ENCODE measurements around the gene MORN4. TPM values are rescaled to one million over a fixed set of nuclear protein-coding genes. Genes with fewer than 3 reads are reported as not detected.
A peak's percentile ranks its signal among the peaks of the same experiment; 100 is the strongest.
"Not testable (repeated sequence)": the region's sequence is repeated elsewhere in the genome, so short reads cannot be mapped to it uniquely, and the experiment has no call there.

MORN4 gene
- total RNA-seq, 4 donors from 2014 or later = 3.7 to 8.2 (median 7.1) TPM

DNA sequence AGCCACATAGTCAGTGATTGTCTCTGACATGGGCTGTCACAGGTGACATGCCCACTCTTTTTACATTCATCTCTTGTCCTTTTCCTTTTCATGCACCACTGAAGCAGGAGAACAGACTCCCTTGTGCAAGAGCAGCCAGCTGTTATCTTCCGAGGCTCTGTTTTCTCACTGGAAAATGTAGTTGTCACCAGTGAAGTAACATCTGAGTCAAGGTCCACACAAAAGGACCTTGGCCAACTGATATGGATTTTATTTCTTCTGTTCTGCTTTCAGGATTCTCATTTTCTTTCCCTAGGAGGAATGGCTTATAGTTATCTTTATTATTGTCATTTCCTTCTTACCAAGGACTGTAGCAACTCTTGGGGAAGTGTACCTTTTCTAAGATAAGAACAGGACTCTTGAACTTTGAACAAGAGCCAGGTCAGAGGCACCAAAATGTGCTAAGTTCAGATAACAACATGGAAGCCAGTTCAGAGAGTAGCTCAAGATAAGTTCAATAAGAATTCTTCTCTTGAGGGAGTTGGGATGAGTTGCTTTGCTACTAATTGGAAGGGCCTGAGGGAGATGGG lies 31.1 kb upstream of the MORN4 start:
- Histone ChIP-seq H3K27ac (no peak overlapping the region), H3K27me3 (no peaks in the 10 kb centered on the region), H3K4me1 (peaks cover 0 to 3% (median 0%) of the 10 kb centered on the region in 4 donors), H3K36me3 (peaks cover 0 to 87% (median 4%) of the 10 kb centered on the region in 3 donors), H3K9me3 (no peaks in the 10 kb centered on the region), H3K4me3 (no peak overlapping the region)
- no peak for DNase-seq (ENCODE audit: low spot score in 2 of 2)
- TF ChIP-seq POLR2A (IDR thresholded peaks at IDR 0.05) (no peak), EP300 (IDR thresholded peaks at IDR 0.05) (no peak)
- TF ChIP-seq, protein P1, sequence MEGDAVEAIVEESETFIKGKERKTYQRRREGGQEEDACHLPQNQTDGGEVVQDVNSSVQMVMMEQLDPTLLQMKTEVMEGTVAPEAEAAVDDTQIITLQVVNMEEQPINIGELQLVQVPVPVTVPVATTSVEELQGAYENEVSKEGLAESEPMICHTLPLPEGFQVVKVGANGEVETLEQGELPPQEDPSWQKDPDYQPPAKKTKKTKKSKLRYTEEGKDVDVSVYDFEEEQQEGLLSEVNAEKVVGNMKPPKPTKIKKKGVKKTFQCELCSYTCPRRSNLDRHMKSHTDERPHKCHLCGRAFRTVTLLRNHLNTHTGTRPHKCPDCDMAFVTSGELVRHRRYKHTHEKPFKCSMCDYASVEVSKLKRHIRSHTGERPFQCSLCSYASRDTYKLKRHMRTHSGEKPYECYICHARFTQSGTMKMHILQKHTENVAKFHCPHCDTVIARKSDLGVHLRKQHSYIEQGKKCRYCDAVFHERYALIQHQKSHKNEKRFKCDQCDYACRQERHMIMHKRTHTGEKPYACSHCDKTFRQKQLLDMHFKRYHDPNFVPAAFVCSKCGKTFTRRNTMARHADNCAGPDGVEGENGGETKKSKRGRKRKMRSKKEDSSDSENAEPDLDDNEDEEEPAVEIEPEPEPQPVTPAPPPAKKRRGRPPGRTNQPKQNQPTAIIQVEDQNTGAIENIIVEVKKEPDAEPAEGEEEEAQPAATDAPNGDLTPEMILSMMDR (IDR thresholded peaks at IDR 0.05) = no peak
- 94 to 100% methylated on average over 1 of the region's 1 CpG for WGBS, 2 donors

DNA sequence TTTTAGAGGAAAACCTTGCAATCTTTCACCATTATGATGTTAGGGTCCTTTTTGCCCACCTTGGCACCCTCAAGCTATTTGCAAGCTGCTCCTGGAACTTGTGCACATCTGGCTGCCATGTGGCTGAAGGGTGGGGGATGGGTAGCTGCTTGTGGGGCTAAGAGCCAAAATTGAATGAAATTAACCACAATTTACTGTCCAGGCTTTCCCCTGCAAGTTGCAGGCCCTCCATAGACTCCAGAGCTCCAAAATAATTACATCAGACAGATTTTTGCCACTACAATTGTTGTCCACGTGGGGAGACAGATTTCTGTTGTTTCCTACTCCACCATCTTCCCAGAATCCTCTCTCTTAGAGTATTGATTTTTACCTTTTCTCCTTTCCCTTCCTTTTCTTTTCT lies 26.3 kb upstream of the MORN4 start:
- no peak overlapping the region for H3K27ac ChIP-seq
- H3K36me3 ChIP-seq = peaks cover 0 to 81% (median 6%) of the 10 kb centered on the region in 3 donors
- no peak overlapping the region for H3K4me3 ChIP-seq
- TF ChIP-seq EP300 (IDR thresholded peaks at IDR 0.05) (no peak), POLR2A (IDR thresholded peaks at IDR 0.05) (no peak)
- TF ChIP-seq, protein P1 (IDR thresholded peaks at IDR 0.05) = no peak
- H3K4me1 ChIP-seq = peaks cover 0 to 3% (median 0%) of the 10 kb centered on the region in 4 donors
- H3K27me3 ChIP-seq = no peaks in the 10 kb centered on the region
- no peak for DNase-seq (ENCODE audit: low spot score in 2 of 2)
- H3K9me3 ChIP-seq = no peaks in the 10 kb centered on the region
- 50 to 55% methylated on average over 1 of the region's 1 CpG for whole genome bisulfite sequencing, 2 donors

DNA sequence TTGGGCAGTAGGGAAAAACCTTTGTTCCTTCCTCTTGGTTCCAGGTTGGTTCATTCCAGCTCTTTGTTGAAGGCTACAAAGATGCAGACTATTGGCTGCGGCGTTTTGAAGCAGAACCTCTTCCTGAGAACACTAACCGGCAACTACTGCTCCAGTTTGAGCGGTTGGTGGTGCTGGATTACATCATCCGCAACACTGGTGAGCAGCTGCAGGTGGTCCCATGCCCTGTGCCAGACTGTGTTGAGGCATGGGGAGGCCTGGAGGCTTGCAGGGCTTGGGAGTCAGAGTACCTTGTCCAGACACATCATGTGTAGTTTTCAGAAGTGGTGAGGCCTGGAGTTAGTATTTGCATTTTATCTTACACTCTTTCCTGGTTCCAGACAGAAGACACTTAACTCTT lies 23.5 kb upstream of the MORN4 start:
- Histone ChIP-seq H3K4me1 (peaks cover 0 to 7% (median 0%) of the 10 kb centered on the region in 4 donors), H3K27me3 (no peaks in the 10 kb centered on the region), H3K36me3 (peaks cover under 1 to 82% (median 6%) of the 10 kb centered on the region in 3 donors), H3K4me3 (no peak overlapping the region), H3K27ac (no peak overlapping the region), H3K9me3 (no peaks in the 10 kb centered on the region)
- TF ChIP-seq, protein P1 (IDR thresholded peaks at IDR 0.05) = no peak
- no peak for TF ChIP-seq EP300 (IDR thresholded peaks at IDR 0.05)
- TF ChIP-seq POLR2A (IDR thresholded peaks at IDR 0.05) = no peak
- 90 to 93% methylated on average over 5 of the region's 5 CpGs for WGBS, 2 donors
- DNase-seq (ENCODE audit: low spot score in 2 of 2) = no peak

DNA sequence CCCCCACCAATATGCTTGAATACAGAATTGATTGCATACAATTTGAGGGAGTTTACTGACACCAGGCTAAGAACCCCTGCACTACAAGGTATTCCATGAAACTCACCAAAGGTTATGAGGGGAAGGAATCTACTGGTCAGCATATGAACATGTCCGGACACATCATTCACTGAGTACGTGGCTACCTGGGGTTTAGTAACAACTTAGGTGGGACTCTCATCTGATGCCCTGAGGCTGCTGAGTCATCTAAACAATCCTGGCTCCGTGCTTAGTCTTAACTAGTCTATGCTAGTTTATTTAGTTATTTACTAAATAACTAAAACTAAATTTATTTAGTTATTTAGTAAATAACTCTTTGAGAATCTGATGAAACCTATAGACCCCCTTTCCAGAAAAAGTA lies 18.5 kb upstream of the MORN4 start:
- no peaks in the 10 kb centered on the region for H3K27me3 ChIP-seq
- no peak overlapping the region for H3K27ac ChIP-seq
- H3K4me3 ChIP-seq = no peak overlapping the region
- H3K9me3 ChIP-seq = no peaks in the 10 kb centered on the region
- TF ChIP-seq, protein P1 (IDR thresholded peaks at IDR 0.05) = no peak
- no peak for TF ChIP-seq POLR2A (IDR thresholded peaks at IDR 0.05)
- no peak for TF ChIP-seq EP300 (IDR thresholded peaks at IDR 0.05)
- H3K36me3 ChIP-seq = peaks cover 4 to 71% (median 15%) of the 10 kb centered on the region in 3 donors
- no peak for DNase-seq (ENCODE audit: low spot score in 2 of 2)
- WGBS, 2 donors = 90 to 97% methylated on average over 3 of the region's 3 CpGs
- peaks cover 0 to 38% (median 14%) of the 10 kb centered on the region in 4 donors for H3K4me1 ChIP-seq

DNA sequence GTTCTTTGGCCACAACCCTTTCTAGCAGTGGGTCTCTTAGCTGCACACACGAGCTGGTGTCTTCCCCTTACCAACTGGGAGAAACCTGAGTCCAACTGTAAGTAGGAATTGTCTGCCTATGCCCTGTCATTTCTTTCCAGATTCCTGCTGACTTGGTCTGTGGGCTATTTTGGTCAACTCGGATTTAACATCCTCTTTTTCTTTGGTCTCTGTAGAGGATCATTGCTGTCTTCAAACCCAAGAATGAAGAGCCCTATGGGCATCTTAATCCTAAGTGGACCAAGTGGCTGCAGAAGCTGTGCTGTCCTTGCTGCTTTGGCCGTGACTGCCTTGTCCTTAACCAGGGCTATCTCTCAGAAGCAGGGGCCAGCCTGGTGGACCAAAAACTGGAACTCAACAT lies 17.4 kb upstream of the MORN4 start:
- H3K27ac ChIP-seq = peak overlapping the region in 2 of 4 donors; percentile 49 to 88
- H3K9me3 ChIP-seq = no peaks in the 10 kb centered on the region
- peaks cover 4 to 69% (median 9%) of the 10 kb centered on the region in 3 donors for H3K36me3 ChIP-seq
- H3K4me1 ChIP-seq = peaks cover 0 to 38% (median 14%) of the 10 kb centered on the region in 4 donors
- H3K4me3 ChIP-seq = no peak overlapping the region
- TF ChIP-seq EP300 (IDR thresholded peaks at IDR 0.05) (no peak), POLR2A (IDR thresholded peaks at IDR 0.05) (no peak)
- TF ChIP-seq, protein P1 (IDR thresholded peaks at IDR 0.05) = no peak
- DNase-seq (ENCODE audit: low spot score in 2 of 2) = no peak
- WGBS, 2 donors = 83 to 86% methylated on average over 3 of the region's 3 CpGs
- no peaks in the 10 kb centered on the region for H3K27me3 ChIP-seq

DNA sequence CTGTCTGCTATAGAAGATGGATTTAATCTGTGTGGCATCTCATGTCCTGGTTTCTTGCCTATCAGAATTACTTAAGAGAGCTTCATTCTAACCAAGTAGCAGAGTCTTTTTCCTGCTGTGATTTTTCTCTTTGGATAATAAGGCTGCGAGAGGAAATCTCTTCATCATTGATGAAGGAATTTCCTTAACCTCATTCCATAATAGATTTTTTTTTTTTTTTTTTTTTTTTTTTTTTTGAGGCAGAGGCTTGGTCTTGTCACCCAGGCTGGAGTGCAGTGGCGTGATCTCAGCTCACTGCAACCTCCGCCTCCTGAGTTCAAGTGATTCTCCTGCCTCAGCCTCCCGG lies 16.1 kb upstream of the MORN4 start:
- Histone ChIP-seq H3K27ac (peak overlapping the region in 3 of 4 donors; percentile 60 to 88 (median 83)), H3K4me1 (peaks cover 0 to 38% (median 14%) of the 10 kb centered on the region in 4 donors), H3K36me3 (peaks cover 4 to 67% (median 9%) of the 10 kb centered on the region in 3 donors)
- WGBS, 2 donors = 86 to 89% methylated on average over 4 of the region's 4 CpGs
- not testable (repeated sequence) for H3K4me3 ChIP-seq; H3K9me3 ChIP-seq; DNase-seq (ENCODE audit: low spot score in 2 of 2); H3K27me3 ChIP-seq

Measured in tibial nerve (tissue), 4 donors.